Measurements from ENCODE around the gene MRPL50. TPM values are rescaled to one million over a fixed set of nuclear protein-coding genes. Genes with fewer than 3 reads are reported as not detected.

Gene MRPL50
- polyA plus RNA-seq, 4 donors = 7.3 to 25.4 (median 11.6) TPM

DNA sequence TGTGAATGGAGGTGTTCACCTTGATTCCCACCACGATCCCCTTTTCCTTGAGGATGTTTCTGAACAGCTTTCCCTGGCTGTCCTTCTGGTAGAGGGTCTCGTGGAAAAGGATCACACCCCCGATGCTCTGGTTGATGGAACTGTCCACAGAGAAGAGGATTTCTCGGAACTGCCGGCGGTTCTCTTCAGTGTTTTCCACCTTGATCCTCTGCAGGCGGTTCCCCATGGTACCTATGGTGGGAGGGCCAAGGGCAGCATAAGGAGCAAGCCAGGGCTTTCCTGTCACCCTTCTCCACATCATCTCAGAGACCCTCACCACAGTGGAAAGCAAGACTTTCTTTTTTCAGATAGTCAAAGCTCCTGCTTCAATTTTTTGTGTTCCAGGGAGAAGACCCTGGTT lies 31.3 kb upstream of the MRPL50 start:
- Histone ChIP-seq H3K9me3 (ENCODE audit: control insufficient read depth in 2 of 2, insufficient read depth in 1 of 2, low read depth in 1 of 2, low read length in 1 of 2) (no peaks in the 10 kb centered on the region), H3K4me3 (ENCODE audit: low read depth in 1 of 3, low read length in 3 of 3) (no peak overlapping the region), H3K27ac (ENCODE audit: low read depth in 1 of 3, low read length in 2 of 3) (peak overlapping the region in 2 of 3 donors; percentile 1 to 41), H3K36me3 (ENCODE audit: control insufficient read depth in 3 of 3, insufficient read depth in 2 of 3, low read depth in 1 of 3, low read length in 3 of 3) (peaks cover 0 to 48% (median 19%) of the 10 kb centered on the region in 3 donors), H3K4me1 (ENCODE audit: control insufficient read depth in 3 of 3, insufficient read depth in 2 of 3, low read depth in 1 of 3, low read length in 2 of 3) (peaks cover 6 to 42% (median 7%) of the 10 kb centered on the region in 3 donors), H3K27me3 (ENCODE audit: control insufficient read depth in 3 of 3, insufficient read depth in 3 of 3, low read length in 3 of 3) (no peaks in the 10 kb centered on the region)
- DNase-seq = peak in 1 of 2 donors; percentile 7
- whole genome bisulfite sequencing, 3 donors = 91 to 97% (median 96%) methylated on average over 7 of the region's 7 CpGs
- no peak for FAIRE-seq

- Histone ChIP-seq H3K9me3 (ENCODE audit: control insufficient read depth in 2 of 2, insufficient read depth in 1 of 2, low read depth in 1 of 2, low read length in 1 of 2) (no peaks in the 10 kb centered on the region), H3K4me1 (ENCODE audit: control insufficient read depth in 3 of 3, insufficient read depth in 2 of 3, low read depth in 1 of 3, low read length in 2 of 3) (peaks cover 2 to 36% (median 6%) of the 10 kb centered on the region in 3 donors), H3K4me3 (ENCODE audit: low read depth in 1 of 3, low read length in 3 of 3) (no peak overlapping the region), H3K36me3 (ENCODE audit: control insufficient read depth in 3 of 3, insufficient read depth in 2 of 3, low read depth in 1 of 3, low read length in 3 of 3) (peaks cover 0 to 49% (median 20%) of the 10 kb centered on the region in 3 donors), H3K27me3 (ENCODE audit: control insufficient read depth in 3 of 3, insufficient read depth in 3 of 3, low read length in 3 of 3) (no peaks in the 10 kb centered on the region), H3K27ac (ENCODE audit: low read depth in 1 of 3, low read length in 2 of 3) (peak overlapping the region in 1 of 3 donors; percentile 56)
- DNase-seq = no peak
- FAIRE-seq = no peak
- 80 to 88% (median 81%) methylated on average over 3 of the region's 3 CpGs for WGBS, 3 donors
These were observed 30.5 kb upstream of the MRPL50 start for GRCh38 chr9:101428909-101429308.

DNA sequence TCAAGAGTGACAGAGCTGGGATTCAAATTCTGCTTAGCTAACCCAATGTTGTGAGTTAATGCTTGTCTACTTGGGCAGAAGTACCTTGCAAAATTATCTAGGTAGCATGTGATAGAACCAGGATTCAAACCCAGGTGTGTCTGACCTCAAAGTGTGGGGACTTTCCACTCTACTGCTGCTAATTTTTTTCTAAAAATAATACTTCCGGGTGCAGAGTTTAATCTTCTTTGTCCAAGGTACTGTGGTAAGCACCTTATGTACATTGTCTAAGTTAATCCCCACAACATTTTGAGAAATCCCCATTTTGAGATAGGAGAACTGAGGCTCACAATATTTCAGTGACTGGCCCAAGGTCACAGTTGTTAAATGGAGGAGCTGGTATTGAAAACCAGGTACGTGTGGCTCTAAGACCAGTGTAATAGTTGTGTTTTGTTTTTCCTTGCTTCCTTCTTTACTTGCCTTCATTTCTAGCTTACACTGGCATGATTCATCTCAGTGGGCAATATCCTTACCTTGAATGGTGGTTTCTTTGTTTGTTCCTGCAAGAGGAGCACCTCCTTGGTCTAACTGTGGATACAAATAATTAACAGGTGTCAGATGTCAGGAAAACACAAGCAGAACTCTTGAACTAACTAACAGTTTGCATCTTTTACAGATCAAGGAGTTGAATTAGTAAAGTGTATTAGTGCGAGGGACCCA lies 29.7 kb upstream of the MRPL50 start:
- H3K27ac ChIP-seq (ENCODE audit: low read depth in 1 of 3, low read length in 2 of 3) = peak overlapping the region in 2 of 3 donors; percentile 5 to 56
- 76 to 91% (median 85%) methylated on average over 3 of the region's 3 CpGs for WGBS, 3 donors
- peaks cover 2 to 30% (median 6%) of the 10 kb centered on the region in 3 donors for H3K4me1 ChIP-seq (ENCODE audit: control insufficient read depth in 3 of 3, insufficient read depth in 2 of 3, low read depth in 1 of 3, low read length in 2 of 3)
- no peak overlapping the region for H3K4me3 ChIP-seq (ENCODE audit: low read depth in 1 of 3, low read length in 3 of 3)
- H3K36me3 ChIP-seq (ENCODE audit: control insufficient read depth in 3 of 3, insufficient read depth in 2 of 3, low read depth in 1 of 3, low read length in 3 of 3) = peaks cover 0 to 53% (median 20%) of the 10 kb centered on the region in 3 donors
- FAIRE-seq (no peak), DNase-seq (no peak)
- H3K27me3 ChIP-seq (ENCODE audit: control insufficient read depth in 3 of 3, insufficient read depth in 3 of 3, low read length in 3 of 3) = no peaks in the 10 kb centered on the region
- no peaks in the 10 kb centered on the region for H3K9me3 ChIP-seq (ENCODE audit: control insufficient read depth in 2 of 2, insufficient read depth in 1 of 2, low read depth in 1 of 2, low read length in 1 of 2)

GRCh38 chr9:101427358-101427757 lies 28.9 kb upstream of the MRPL50 start:
- Histone ChIP-seq H3K9me3 (ENCODE audit: control insufficient read depth in 2 of 2, insufficient read depth in 1 of 2, low read depth in 1 of 2, low read length in 1 of 2) (no peaks in the 10 kb centered on the region), H3K27me3 (ENCODE audit: control insufficient read depth in 3 of 3, insufficient read depth in 3 of 3, low read length in 3 of 3) (no peaks in the 10 kb centered on the region), H3K4me3 (ENCODE audit: low read depth in 1 of 3, low read length in 3 of 3) (no peak overlapping the region), H3K27ac (ENCODE audit: low read depth in 1 of 3, low read length in 2 of 3) (peak overlapping the region in 1 of 3 donors; percentile 56), H3K36me3 (ENCODE audit: control insufficient read depth in 3 of 3, insufficient read depth in 2 of 3, low read depth in 1 of 3, low read length in 3 of 3) (peaks cover 0 to 58% (median 22%) of the 10 kb centered on the region in 3 donors), H3K4me1 (ENCODE audit: control insufficient read depth in 3 of 3, insufficient read depth in 2 of 3, low read depth in 1 of 3, low read length in 2 of 3) (peaks cover 2 to 24% (median 6%) of the 10 kb centered on the region in 3 donors)
- WGBS, 3 donors = 91 to 98% (median 93%) methylated on average over 8 of the region's 8 CpGs
- no peak for FAIRE-seq
- no peak for DNase-seq

- Histone ChIP-seq H3K4me3 (ENCODE audit: low read depth in 1 of 3, low read length in 3 of 3) (no peak overlapping the region), H3K27ac (ENCODE audit: low read depth in 1 of 3, low read length in 2 of 3) (no peak overlapping the region), H3K36me3 (ENCODE audit: control insufficient read depth in 3 of 3, insufficient read depth in 2 of 3, low read depth in 1 of 3, low read length in 3 of 3) (peaks cover 0 to 28% (median 7%) of the 10 kb centered on the region in 3 donors), H3K4me1 (ENCODE audit: control insufficient read depth in 3 of 3, insufficient read depth in 2 of 3, low read depth in 1 of 3, low read length in 2 of 3) (peaks cover 0 to 9% (median 0%) of the 10 kb centered on the region in 3 donors), H3K27me3 (ENCODE audit: control insufficient read depth in 3 of 3, insufficient read depth in 3 of 3, low read length in 3 of 3) (no peaks in the 10 kb centered on the region), H3K9me3 (ENCODE audit: control insufficient read depth in 2 of 2, insufficient read depth in 1 of 2, low read depth in 1 of 2, low read length in 1 of 2) (no peaks in the 10 kb centered on the region)
- FAIRE-seq = no peak
- 53 to 64% (median 61%) methylated on average over 5 of the region's 5 CpGs for WGBS, 3 donors
- DNase-seq = peak in 1 of 2 donors; percentile 55
These were observed 23.2 kb upstream of the MRPL50 start for GRCh38 chr9:101421653-101422065.

- DNase-seq (peak in 1 of 2 donors; percentile 27), FAIRE-seq (no peak)
- no peak overlapping the region for H3K4me3 ChIP-seq (ENCODE audit: low read depth in 1 of 3, low read length in 3 of 3)
- H3K4me1 ChIP-seq (ENCODE audit: control insufficient read depth in 3 of 3, insufficient read depth in 2 of 3, low read depth in 1 of 3, low read length in 2 of 3) = peaks cover 0 to 6% (median 0%) of the 10 kb centered on the region in 3 donors
- H3K36me3 ChIP-seq (ENCODE audit: control insufficient read depth in 3 of 3, insufficient read depth in 2 of 3, low read depth in 1 of 3, low read length in 3 of 3) = peaks cover 0 to 16% (median 4%) of the 10 kb centered on the region in 3 donors
- peaks cover 0 to 8% of the 10 kb centered on the region in 2 donors for H3K9me3 ChIP-seq (ENCODE audit: control insufficient read depth in 2 of 2, insufficient read depth in 1 of 2, low read depth in 1 of 2, low read length in 1 of 2)
- H3K27ac ChIP-seq (ENCODE audit: low read depth in 1 of 3, low read length in 2 of 3) = no peak overlapping the region
- 80 to 91% (median 90%) methylated on average over 2 of the region's 2 CpGs for WGBS, 3 donors
- H3K27me3 ChIP-seq (ENCODE audit: control insufficient read depth in 3 of 3, insufficient read depth in 3 of 3, low read length in 3 of 3) = no peaks in the 10 kb centered on the region
These were observed 21.4 kb upstream of the MRPL50 start for GRCh38 chr9:101419863-101420262.

GRCh38 chr9:101418518-101419430 lies 20.4 kb upstream of the MRPL50 start:
- Histone ChIP-seq H3K4me1 (ENCODE audit: control insufficient read depth in 3 of 3, insufficient read depth in 2 of 3, low read depth in 1 of 3, low read length in 2 of 3) (peaks cover 0 to 4% (median 0%) of the 10 kb centered on the region in 3 donors), H3K27me3 (ENCODE audit: control insufficient read depth in 3 of 3, insufficient read depth in 3 of 3, low read length in 3 of 3) (no peaks in the 10 kb centered on the region), H3K27ac (ENCODE audit: low read depth in 1 of 3, low read length in 2 of 3) (peak overlapping the region in 2 of 3 donors; percentile 8 to 41), H3K9me3 (ENCODE audit: control insufficient read depth in 2 of 2, insufficient read depth in 1 of 2, low read depth in 1 of 2, low read length in 1 of 2) (peaks cover 0 to 10% of the 10 kb centered on the region in 2 donors), H3K4me3 (ENCODE audit: low read depth in 1 of 3, low read length in 3 of 3) (no peak overlapping the region), H3K36me3 (ENCODE audit: control insufficient read depth in 3 of 3, insufficient read depth in 2 of 3, low read depth in 1 of 3, low read length in 3 of 3) (peaks cover 0 to 12% (median 2%) of the 10 kb centered on the region in 3 donors)
- WGBS, 3 donors = 73 to 79% (median 76%) methylated on average over 7 of the region's 7 CpGs
- FAIRE-seq = no peak
- peak in 1 of 2 donors; percentile 40 for DNase-seq

DNA sequence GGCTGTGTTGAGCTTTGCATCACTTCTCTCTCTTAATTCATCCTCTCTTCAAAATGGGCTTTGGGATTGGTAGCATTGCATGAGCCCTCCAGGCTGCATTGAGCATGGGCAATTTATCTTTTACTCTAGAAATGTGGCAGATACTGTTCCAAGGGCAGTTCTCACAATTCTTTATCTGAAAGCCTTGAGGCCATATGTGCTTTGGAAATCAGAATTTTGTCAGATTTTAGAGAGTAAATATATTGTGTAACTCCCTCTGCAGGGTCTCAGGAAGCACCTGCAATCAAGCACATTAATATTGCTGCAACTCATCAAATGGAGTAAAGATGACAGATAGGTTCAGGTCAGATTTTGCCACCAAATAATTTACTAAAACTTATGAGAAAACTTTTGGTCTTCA lies 19.6 kb upstream of the MRPL50 start:
- DNase-seq = no peak
- Histone ChIP-seq H3K4me1 (ENCODE audit: control insufficient read depth in 3 of 3, insufficient read depth in 2 of 3, low read depth in 1 of 3, low read length in 2 of 3) (peaks cover 0 to 4% (median 0%) of the 10 kb centered on the region in 3 donors), H3K4me3 (ENCODE audit: low read depth in 1 of 3, low read length in 3 of 3) (no peak overlapping the region), H3K9me3 (ENCODE audit: control insufficient read depth in 2 of 2, insufficient read depth in 1 of 2, low read depth in 1 of 2, low read length in 1 of 2) (peaks cover 0 to 13% of the 10 kb centered on the region in 2 donors), H3K27ac (ENCODE audit: low read depth in 1 of 3, low read length in 2 of 3) (no peak overlapping the region), H3K27me3 (ENCODE audit: control insufficient read depth in 3 of 3, insufficient read depth in 3 of 3, low read length in 3 of 3) (no peaks in the 10 kb centered on the region), H3K36me3 (ENCODE audit: control insufficient read depth in 3 of 3, insufficient read depth in 2 of 3, low read depth in 1 of 3, low read length in 3 of 3) (peaks cover 0 to 8% (median 2%) of the 10 kb centered on the region in 3 donors)
- no peak for FAIRE-seq

All from small intestine (tissue), 7 donors.